Activated B cell treated with CpG ODN at 0.5 μM for 24 hours (primary cell): ENCODE results near the gene TCF7L2. TPM values are rescaled to one million over a fixed set of nuclear protein-coding genes. Genes with fewer than 3 reads are reported as not detected.

ENCODE experiments used
- ATAC-seq: fragments of 200-7000 bp; cut with Tn5 transposase; one replicate; pipeline ENCODE4 v1.10.0; 2021; ENCODE audit warnings: low read depth, mild to moderate bottlenecking, moderate library complexity
- CTCF ChIA-PET: fragments of 350-600 bp; sonication (Branson Sonifier 250); formaldehyde crosslinking; loops from one replicate; lab custom pipeline; 2021; ENCODE audit warnings: antibody characterized with exemption; lab: Charles Lee
- POLR2A ChIA-PET: fragments of 350-600 bp; sonication (Branson Sonifier 250); formaldehyde crosslinking; loops from one replicate; lab custom pipeline; 2021; ENCODE audit warnings: antibody characterized with exemption; lab: Charles Lee
- DNase-seq: peaks from one replicate; pipeline ENCODE4 v3.0.0; 2022
- H3K27ac Mint-ChIP-seq: one replicate; pipeline ENCODE4 v1.8.0; 2020; ENCODE audit warnings: mixed read lengths
- H3K27me3 Mint-ChIP-seq: one replicate; pipeline ENCODE4 v1.8.0; 2021; ENCODE audit warnings: mixed read lengths
- H3K36me3 Mint-ChIP-seq: one replicate; pipeline ENCODE4 v1.8.0; 2021; ENCODE audit warnings: low read depth, mixed read lengths
- H3K4me1 Mint-ChIP-seq: one replicate; pipeline ENCODE4 v1.8.0; 2021; ENCODE audit warnings: mixed read lengths
- H3K4me3 Mint-ChIP-seq: one replicate; pipeline ENCODE4 v1.8.0; 2020; ENCODE audit warnings: mild to moderate bottlenecking, mixed read lengths
- H3K9me3 Mint-ChIP-seq: one replicate; pipeline ENCODE4 v1.8.0; 2020; ENCODE audit warnings: mixed read lengths
- intact Hi-C: fragments of 100-400 bp; cut with micrococcal nuclease; formaldehyde crosslinking; loops from one replicate; pipeline ENCODE4 v1.15.1; 2024
- total RNA-seq: library from RNA; stranded (reverse); gene quantifications from 2 replicates; pipeline ENCODE4 v1.2.3, GENCODE V29; 2022
- TF ChIP-seq, protein P1 (sequence below): fragments of 200-600 bp; IDR thresholded peaks from one replicate; pipeline ENCODE4 v1.8.0; 2022; ENCODE audit warnings: antibody characterized with exemption, mild to moderate bottlenecking

TCF7L2 gene
- total RNA-seq, 1 donor from 2014 or later: 2.2 TPM

DNA sequence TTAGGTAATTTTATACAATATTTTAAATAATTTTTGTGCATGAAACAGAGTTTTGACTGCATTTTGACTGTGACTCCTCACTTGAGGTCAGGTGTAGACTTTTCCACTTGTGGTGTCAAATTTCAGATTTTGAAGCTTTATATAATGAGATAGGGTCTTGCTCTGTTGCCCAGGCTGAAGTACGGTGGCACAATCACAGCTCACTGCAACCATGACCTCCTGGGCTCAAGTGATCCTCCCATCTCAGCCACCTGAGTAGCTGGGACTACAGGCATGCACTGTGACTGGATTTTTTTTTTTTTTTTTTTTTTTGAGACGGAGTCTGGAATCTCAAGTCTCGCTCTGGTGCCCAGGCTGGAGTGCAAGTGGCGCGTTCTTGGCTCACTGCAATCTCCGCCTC, 74.9 kb downstream of the TCF7L2 start:
- no peaks in the 10 kb centered on the region for H3K9me3 Mint-ChIP-seq

DNA sequence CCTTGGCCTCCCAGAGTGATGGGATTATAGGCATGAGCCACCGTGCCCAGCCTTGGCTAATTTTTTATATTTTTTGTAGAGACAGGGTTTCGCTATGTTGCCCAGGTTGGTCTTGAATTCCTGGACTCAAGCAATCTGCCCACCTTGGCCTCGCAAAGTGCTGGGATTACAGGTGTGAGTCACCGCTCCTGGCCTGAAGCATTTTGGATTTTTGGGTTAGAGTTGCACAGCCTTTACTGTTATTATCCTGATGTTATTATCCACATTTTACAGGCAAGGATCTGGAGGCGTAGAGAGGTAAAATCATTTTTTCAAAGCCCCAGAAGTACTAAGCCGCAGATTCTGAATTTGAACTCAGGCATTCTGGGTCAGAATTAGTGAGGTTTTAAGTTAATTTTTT, 75.4 kb downstream of the TCF7L2 start:
- intact Hi-C loops: no loop called here
- ATAC-seq: no peak
- Mint-ChIP-seq H3K9me3 (no peaks in the 10 kb centered on the region), H3K27me3 (peaks cover 17% of the 10 kb centered on the region), H3K4me1 (no peaks in the 10 kb centered on the region), H3K36me3 (no peaks in the 10 kb centered on the region), H3K27ac (no peak overlapping the region), H3K4me3 (no peak overlapping the region)
- DNase-seq: no peak
- POLR2A ChIA-PET: no interaction called here
- TF ChIP-seq, protein P1, sequence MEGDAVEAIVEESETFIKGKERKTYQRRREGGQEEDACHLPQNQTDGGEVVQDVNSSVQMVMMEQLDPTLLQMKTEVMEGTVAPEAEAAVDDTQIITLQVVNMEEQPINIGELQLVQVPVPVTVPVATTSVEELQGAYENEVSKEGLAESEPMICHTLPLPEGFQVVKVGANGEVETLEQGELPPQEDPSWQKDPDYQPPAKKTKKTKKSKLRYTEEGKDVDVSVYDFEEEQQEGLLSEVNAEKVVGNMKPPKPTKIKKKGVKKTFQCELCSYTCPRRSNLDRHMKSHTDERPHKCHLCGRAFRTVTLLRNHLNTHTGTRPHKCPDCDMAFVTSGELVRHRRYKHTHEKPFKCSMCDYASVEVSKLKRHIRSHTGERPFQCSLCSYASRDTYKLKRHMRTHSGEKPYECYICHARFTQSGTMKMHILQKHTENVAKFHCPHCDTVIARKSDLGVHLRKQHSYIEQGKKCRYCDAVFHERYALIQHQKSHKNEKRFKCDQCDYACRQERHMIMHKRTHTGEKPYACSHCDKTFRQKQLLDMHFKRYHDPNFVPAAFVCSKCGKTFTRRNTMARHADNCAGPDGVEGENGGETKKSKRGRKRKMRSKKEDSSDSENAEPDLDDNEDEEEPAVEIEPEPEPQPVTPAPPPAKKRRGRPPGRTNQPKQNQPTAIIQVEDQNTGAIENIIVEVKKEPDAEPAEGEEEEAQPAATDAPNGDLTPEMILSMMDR: no peak
- CTCF ChIA-PET: no interaction called here

More for the DNA sequence above, 74.9 kb downstream of the TCF7L2 start:
- ChIA-PET CTCF (no interaction called here), POLR2A (interaction anchor here (0.7 kb wide), 1 partner anchor 57 kb away, joined by 4 read pairs; no protein-coding TSS in a partner anchor)
- Mint-ChIP-seq H3K4me3 (no peak overlapping the region), H3K4me1 (no peaks in the 10 kb centered on the region), H3K27me3 (peaks cover 17% of the 10 kb centered on the region), H3K27ac (no peak overlapping the region), H3K36me3 (no peaks in the 10 kb centered on the region)
- TF ChIP-seq, protein P1: no peak
- DNase-seq (no peak), ATAC-seq (no peak)
- intact Hi-C loops: no loop called here

DNA sequence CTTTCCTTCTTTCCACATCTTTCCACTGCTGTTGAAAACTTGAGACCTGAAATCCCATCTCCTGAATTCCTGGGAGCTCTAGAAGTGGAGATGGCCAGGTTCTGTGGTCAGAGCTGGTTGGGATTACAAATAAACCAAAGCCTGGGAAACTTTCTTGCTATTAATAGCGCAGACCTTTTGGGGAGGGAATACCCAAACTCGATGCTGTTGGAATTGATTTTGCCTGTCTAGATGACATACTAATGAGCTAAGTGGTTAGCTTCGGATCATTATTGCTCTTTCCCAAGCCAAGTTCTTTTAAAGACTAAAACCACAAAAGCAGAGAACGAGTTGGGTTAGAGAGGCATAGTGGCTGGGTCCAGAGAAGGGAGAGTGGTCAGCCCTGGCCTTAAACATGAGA, 76.6 kb downstream of the TCF7L2 start:
- Mint-ChIP-seq H3K27me3 (peaks cover 17% of the 10 kb centered on the region), H3K9me3 (no peaks in the 10 kb centered on the region), H3K36me3 (no peaks in the 10 kb centered on the region), H3K27ac (no peak overlapping the region), H3K4me1 (no peaks in the 10 kb centered on the region), H3K4me3 (no peak overlapping the region)
- CTCF ChIA-PET: no interaction called here
- POLR2A ChIA-PET: no interaction called here
- TF ChIP-seq, protein P1: no peak
- intact Hi-C loops: no loop called here
- DNase-seq (no peak), ATAC-seq (no peak)

DNA sequence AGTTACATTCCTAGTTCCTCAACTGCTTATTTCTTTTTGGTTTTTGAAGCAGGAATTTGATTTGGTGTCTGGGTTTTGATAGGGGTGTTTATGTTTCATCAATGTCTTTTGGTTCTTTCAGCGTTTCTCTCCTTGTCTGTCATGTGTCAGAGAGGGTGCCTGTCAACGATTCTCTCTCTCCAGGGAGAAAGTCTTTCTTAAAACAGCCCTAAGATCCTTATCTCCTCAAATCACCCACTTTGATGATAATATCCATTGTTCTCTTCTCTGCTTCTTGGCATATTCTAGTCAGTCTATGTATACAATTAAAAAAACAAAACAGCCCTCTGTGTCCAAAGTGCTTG, 77.2 kb downstream of the TCF7L2 start:
- intact Hi-C loops: no loop called here
- ChIA-PET CTCF (no interaction called here), POLR2A (no interaction called here)
- no peak overlapping the region for H3K4me3 Mint-ChIP-seq
- no peaks in the 10 kb centered on the region for H3K4me1 Mint-ChIP-seq
- ATAC-seq: no peak
- DNase-seq: no peak
- H3K27me3 Mint-ChIP-seq: peaks cover 17% of the 10 kb centered on the region
- H3K27ac Mint-ChIP-seq: no peak overlapping the region
- TF ChIP-seq, protein P1: no peak
- no peaks in the 10 kb centered on the region for H3K36me3 Mint-ChIP-seq
- H3K9me3 Mint-ChIP-seq: no peaks in the 10 kb centered on the region

DNA sequence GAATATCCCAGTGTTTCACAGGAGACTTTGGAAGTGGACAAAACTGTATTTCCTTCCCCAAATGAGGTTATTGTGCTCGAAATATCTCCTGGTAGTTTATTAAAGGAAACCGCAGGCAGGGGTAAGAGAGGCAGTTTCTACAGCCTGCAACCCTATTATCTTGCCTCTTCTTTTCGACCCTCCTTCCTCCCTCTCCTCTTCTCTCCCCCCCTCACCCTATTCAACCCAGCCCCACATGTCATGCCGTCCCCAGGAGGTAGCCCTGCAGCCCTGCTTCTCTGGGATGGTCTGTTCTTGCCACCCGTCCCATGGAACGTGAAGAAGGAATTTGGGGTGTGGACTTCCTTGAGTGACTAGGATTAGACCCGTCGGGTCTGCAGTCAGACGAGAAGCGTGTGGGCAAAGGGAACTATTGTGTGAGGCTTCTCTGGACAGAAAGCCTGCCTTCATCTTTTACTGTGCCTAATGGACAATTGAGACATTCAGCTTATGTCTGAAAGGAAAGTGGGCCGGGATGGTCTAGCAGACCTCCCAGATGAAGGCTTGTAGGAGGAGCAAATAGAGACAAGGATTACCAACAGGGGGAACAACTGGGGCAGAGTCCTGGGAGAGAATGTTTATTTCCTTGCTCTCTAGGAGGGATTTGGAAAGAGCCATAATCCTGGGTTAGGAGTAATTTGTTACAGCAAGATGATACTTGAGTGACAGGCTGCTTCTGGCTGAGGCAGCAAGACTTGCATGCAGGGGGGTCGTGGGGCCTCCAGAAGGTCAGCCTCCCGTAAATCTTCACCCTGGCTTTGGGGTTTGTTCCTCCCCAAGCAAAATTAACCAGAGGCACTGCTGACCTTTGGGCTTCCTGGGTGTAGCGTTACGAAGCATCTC, 77.8 kb downstream of the TCF7L2 start:
- Mint-ChIP-seq H3K4me1 (no peaks in the 10 kb centered on the region), H3K36me3 (no peaks in the 10 kb centered on the region), H3K27me3 (peaks cover 17% of the 10 kb centered on the region), H3K4me3 (no peak overlapping the region), H3K9me3 (no peaks in the 10 kb centered on the region), H3K27ac (no peak overlapping the region)
- ATAC-seq (no peak), DNase-seq (no peak)
- ChIA-PET CTCF (no interaction called here), POLR2A (no interaction called here)
- intact Hi-C loops: no loop called here
- TF ChIP-seq, protein P1: no peak
